GM21447 (cell line): Measurements from ENCODE around the gene LSS.

Experiments
- ATAC-seq: cut with Tn5 transposase; IDR thresholded peaks from one replicate; pipeline ENCODE4 v1.9.1; 2021; ENCODE audit not compliant: unreplicated experiment

The LSS gene

DNA sequence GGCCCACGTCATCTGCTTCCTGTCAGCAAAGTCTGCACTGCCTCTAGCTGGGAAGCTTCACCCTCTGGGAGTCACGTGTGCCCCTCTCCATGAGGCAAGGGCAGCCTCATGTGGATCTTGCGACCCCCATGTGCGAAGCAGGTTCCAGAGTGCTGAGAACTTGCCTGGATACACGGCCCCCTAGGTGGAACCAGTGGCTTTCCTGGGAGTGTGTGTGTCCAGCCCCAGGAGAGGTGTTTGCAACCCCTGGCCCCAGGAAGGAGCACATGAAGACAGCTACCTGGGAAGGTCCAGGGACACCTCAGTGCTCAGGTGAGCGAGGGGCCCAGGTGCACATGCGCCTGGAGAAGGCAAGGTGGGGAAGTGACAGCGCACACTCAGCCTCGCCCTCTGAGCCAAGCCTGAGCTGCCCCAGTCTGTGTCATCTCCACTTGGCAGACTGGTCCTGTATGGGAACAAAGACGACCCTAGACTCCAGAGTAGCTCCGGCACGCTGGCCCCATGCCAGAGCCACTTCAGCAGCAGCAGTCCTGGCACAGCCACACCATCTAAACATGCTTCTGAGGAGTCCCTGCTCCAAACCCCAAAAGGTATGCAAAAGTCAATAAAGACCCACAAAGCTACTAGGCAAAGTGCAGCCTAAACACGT, 8.9 kb downstream of the LSS start:
- ATAC-seq, result no peak

DNA sequence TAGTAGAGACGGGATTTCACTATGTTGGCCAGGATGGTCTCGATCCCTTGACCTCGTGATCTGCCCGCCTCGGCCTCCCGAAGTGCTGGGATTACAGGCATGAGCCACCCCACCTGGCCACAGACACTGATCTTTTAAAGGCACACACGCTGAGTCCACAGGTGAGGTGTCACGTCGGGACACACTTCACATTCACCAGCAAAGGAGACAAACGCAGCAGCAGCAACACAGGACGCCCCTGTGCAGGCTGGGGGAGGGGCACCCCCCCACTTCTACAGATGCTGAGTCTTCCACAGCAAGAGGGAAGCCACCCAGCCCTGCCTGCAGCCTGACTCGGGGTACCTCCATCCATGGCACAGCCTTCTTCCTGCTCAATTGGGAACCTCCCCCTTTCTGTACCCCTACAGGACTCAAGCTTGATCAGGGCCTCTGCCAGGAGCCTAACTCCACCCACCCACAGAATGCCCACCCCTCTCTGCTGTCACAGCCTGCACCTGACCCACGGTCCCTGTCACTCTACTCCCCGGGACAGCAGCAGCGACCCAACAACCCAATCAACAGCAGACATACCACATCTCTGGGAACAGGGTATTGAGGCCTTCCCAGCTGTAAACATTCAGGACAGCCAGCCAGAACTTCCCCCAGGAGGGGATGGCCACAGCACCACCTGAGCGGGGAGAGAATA, 9.5 kb downstream of the LSS start:
- no peak for ATAC-seq

DNA sequence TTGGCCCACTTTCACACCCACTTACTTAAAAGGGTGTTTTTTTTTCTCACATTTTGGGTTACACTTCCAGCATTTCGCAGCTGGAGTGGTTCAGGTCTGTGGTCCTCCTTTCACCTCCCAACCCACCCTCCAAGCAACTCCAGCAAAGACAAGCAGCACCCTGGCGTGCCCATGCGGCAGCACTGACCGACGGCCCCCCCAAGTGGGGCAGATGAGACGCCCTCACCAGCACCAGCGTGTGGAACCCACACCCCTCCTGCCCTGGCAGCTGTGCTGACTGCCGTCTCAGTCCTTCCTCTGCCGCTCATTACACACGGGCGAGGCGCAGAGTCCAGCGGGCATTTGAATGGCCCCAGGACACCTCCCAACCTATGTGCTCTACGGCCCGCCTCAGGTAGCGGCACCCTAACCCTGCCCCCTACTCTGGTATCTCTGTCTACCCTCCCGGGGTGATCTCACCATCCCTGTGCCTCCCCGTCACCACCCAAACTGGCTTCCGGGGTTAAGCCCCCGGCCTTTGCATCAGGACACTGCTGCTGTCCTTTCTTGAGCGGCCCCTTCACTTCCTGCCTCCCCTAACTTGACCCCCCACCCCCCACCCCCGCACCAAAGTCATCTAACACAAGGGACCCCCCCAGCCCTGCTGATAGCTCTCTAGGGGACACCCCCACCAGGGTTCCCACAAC, 10.9 kb downstream of the LSS start:
- no peak for ATAC-seq

DNA sequence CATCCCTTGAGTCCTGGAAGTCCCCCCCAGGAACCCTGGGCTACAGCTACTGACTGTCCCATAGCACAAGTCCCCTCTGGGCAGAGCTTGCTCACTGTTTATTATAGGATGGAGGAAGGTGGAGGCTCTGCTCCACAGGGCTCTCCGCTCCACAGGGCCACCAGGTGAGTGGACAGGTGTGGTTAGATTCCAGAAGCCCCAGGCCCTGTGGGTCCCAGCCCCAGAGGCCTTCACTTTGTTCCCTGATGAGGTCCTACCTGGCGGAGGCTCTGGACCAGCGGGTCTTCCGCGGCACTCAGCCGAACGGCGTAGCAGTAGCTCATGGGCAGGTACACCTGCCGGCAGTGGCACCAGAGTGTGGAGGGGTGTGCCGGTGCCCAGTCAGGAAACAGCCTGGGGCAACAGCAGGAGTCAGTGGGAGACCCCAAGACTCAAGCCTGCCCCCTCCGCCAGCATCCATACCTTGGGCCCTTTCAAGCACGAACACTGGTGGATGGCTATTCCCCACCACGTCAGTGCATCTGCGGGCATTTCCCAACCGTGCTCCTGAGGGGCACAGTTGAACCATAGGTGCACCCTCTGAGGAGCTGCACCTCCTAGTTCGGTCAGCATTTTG, 12.3 kb downstream of the LSS start:
- no peak for ATAC-seq

DNA sequence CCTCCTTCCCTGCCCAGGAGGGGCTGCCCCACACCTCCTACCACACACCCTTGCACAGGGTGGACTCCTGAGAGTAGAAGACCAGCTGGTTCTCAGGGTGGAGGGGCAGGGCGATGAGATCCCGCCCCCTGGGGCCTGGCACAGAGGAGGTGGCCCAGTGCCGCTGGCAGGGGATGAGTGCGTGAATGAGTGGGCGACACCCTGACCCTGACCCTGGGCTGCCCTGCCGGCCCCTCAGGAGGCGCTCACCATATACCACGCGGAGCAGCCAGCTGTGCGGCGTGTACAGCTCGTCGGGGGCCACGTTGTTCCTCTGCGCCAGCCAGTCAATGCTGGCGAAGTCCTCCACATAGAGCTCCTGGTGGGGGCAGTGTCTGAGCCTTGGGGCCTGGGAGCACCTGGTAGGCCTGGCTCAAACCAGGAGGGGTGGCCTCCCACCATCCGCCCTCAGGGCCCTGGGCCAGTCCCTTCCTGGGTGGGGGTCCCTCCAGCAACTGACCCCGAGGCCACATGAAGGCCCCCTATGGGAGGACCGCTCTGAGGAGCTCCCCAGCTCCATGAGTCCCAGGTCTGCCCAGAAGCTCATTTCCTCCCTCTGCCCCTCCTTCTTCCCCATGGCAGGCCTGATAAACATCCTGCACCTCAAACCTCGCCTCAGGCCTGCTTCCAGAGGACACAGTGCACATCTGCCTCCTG, 13.0 kb downstream of the LSS start:
- no peak for ATAC-seq

DNA sequence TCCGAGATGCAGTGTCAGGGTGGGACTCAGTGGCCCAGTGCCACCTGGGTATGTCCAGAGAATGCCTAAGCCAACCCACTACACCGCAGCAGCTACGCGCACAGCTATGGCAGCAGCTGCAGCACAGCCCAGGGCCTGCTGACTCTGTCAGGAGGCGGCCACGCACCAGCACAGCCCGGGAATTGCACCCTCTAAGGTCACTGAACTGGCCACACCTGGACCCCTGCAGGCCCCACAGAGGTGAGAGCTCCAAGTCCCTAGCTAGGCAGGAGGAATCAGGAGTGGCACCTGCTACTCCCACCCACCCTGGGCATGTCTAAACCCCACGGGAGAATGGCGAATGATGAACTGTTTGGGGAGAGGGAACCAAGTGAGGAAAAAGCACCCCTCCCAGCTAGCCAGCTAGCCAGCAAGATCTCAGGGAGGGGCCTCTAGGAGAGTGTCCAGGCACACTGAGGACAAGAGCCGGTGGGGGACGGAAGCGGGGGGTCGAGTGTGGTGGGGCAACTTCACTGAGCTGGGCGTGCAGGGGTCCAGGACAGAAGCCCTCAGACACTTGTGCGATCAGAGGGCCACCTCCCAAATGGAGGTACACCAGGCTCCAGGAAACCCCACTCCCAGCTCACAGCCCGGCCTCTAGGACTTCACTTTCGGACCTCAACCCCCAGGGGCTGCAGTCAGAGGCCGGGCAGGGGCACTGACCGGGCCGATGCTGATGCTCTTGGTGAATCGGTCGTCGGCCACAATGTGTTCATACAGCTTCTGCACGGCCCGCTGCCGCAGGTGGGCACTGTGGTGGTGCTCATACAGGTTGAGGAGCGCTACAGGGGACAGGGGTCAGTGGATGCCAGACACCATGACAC, 13.9 kb downstream of the LSS start:
- no peak for ATAC-seq

DNA sequence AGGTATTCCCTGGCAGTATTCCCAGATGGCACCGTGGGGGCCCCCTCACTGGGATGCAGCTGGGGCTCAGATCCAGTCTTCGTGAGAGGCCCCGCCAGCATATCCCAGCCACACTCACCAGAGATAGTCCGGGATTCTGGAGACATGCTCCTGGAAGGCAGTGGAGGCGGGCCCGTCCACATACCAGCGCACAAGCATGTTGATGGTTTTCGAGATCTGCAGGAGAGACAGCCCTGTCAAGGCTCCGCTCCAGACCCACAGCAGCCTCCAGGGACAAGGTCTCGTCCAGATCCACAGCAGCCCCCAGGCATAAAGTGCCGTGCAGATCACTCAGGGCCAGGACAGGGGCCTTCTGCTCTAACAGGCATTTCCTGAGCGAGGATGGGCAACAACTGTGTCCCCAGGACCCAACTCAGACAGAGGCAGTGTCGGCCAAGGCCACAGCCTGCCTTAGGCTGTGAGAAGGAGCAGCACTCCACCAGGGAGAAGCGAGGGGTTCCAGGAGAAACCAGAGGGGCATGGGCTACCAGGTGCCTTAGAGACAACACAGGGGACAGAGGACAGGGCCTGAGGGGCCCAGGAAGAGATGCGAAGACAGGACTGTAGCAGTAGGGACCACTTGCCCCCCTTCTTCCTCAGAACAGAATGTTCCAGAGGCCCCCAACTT, 14.8 kb downstream of the LSS start:
- no peak for ATAC-seq

DNA sequence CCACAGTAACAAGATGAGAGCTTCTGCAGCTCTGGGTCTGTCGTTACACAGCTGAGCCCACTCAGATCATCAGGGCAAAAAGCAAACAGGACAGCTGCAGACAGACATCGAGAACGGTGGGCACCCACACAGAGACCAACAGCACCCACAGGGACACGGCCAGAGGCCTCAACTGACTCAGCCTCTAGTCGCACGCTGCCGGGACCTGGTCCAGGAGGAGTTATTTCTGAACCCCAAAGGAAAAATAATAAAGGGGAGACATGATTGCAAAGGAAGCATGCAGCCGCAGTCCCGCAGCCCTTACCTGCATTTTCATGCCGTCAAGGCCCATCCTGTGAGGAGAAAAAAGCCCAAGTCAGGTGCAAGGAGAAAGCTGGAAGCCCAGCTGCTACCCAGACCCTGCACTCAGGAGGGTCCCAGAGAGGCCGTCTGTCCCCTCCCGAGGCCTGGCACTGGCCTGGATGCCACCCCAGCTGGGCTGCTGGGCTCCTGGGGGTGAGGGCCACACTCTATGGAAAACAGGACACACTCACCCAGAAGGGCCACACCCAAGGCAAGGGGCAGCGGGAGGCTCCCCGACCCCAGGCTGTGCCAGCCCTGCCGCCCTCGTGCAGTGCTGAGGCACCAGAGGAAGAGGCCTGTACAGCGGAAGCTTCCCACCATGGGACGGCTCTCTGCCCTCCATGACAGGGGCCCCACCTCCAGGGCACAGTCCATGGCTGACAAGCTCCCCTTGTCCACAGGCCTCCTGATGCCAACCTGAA, 15.7 kb downstream of the LSS start:
- ATAC-seq, result no peak

DNA sequence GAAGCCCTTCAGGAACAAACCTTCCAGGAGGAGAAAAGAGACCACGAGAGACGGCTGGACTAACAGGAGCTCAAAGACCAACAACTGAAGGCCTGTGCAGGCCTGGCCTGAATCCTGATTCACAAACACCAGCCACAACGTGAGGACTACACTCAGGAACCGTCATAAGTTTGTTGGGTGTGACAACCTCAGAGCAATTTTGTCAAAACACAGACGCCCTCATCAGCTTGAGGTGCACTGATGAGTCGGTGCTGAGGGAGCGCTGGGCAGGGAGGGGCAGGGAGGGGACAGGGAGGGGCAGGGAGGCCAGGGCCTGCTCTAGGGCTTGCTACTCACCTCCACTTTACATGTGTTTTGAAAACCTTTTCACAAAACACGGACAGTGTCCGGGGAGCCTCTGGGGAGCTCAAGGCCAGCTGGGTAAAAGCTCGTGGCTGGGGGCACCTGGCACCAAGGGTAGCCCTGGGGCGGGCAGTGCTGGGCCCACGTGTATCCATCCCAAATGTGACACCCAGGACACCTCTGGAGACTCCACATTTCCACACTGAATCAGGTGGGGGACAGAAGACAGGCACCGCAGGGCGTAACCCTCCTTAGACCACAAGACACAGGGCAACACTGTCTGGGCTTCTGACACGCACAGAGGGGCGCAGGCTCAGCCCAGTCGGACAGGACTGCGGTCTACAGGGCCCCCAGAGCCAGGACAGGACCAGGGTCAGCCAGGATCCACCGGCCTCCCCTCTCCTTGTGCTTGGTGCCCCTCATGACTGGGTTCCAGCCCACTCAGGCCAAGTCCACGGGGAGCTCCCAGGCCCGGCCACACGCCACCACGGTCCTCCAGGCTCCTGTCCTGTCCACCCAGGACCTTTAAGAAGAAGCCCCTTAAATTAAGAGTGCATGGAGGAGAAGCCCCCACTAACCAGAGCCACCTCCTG, 16.5 kb downstream of the LSS start:
- no peak for ATAC-seq

DNA sequence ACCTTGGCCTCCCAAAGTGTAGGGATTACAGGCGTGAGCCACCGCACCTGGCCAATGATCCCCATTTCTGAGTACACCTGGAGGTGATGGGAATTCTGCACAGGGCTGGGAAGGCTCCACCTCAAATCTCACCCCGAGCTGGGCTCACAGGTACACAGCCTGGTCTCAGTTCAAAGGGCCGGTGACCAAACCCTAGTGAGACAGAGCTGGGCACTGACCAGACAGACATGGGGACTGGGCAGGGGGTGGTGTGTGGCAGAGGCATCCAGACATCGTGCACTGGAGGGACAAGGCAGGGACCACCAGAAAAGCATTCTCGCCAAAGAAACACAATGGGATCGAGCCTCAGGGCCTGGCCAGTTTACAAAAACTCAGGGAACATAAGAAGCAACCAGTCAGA, 17.2 kb downstream of the LSS start:
- no peak for ATAC-seq

DNA sequence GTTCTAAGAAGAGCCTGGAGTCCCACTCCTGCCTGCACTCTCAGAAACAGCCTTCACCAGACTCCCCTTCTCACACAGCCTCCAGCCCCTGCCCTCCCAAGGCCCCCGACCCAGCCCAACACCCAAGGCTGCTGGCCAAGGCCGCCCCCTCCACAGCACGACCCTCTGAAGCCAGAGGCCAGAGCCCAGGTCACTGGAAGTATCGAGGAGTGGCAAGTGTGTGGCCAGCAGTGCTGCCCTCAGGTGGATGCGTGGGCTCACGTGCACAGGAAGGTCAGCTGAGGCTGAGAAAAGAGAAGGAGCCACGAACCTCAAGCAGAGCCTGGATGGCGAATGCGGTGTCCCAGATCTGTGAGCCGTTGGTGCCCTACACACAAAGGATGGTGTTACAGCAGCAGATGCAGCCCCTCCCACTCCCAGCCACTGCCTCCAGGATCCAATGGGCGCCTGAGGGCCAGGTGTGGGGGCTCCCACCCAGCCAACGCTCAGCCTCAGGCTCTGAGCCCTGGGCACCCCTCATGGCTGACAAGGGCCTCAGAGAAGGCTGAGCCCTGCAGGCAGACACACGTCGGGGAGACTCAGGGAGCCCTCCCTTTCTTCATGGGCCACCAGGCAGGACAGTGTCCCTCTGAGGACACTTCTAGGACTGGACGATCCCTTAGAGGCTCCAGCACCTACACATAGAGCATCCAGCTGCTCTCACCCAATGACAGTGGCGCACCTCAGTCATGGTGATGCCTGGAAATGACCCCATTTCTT, 18.0 kb downstream of the LSS start:
- no peak for ATAC-seq

DNA sequence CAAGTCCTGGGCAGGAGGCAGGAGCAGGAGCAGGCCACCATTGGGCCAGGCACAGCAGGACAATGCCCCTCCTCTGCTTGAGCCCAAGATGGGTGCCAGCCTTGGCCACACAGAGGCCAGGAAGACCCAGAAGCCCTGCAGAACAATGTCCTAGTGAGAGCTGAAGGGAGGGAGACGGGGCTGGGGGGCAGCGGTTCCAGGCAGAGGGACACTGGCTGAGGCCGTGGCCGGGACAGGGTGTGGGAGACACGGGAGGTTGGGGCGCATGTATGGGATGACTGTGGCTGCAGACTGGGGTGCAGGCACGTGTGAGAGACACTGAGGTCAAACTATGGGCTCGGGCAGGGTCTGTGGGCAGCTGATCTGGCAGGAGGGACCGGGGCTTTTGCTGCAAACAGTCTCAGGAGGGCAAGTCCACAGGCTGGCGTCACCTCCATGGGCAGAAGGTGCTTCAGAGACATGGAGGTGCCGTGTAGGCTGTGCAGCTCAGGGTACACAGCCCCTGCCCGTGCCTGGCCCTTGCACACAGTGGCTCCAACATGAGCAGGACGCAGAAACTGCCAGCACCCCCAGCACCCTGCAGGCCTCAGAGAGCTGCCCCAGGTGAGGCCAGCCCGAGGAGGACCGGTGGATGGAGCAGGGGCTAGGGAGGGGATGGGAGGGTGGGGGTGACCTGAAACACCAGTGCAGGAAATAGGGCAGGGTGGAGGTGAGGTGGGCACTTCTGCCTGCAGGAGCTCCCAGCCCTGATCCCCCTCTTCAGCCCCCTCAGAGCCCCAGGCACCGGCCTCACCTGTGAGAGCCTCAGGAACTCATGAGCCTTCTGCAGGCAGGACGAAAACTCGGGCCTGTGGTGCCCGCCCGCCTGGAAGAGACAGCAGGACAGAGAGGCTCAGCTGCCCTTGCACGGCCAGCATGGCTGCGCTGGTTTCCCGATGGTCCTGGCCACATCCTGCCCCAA, 19.5 kb downstream of the LSS start:
- ATAC-seq, result no peak

DNA sequence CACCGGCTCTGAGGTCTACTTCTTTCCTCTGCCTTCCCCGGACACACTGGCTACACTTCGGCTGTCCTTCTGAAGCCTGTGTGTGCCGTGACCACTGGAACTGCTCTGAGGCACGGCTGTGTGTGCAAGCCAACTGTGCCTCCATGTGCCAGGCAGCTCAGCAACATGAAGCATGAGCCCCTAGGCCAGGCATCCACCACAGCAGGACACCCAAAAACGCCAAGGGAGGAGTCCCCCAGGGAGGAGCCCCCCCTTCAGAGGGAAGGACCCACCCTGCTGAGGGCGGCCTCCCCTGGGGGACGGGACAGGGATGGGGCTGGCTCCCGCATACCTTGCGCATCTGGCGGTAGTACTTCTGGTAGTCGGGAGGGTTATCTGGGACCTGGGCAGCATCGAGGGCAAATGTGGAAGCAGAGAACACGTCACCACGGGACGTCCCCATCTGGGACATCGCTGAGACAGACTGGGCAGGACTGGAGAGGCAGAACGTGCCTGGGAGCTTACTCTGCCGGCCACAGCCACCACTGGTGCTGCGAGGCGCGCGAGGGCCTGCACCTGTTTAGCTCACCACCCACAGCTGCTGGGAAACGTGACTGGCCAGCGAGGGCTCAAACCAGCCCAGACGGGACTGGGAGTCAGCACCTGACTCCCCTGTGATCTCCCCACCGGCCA, 20.5 kb downstream of the LSS start:
- ATAC-seq, result no peak

DNA sequence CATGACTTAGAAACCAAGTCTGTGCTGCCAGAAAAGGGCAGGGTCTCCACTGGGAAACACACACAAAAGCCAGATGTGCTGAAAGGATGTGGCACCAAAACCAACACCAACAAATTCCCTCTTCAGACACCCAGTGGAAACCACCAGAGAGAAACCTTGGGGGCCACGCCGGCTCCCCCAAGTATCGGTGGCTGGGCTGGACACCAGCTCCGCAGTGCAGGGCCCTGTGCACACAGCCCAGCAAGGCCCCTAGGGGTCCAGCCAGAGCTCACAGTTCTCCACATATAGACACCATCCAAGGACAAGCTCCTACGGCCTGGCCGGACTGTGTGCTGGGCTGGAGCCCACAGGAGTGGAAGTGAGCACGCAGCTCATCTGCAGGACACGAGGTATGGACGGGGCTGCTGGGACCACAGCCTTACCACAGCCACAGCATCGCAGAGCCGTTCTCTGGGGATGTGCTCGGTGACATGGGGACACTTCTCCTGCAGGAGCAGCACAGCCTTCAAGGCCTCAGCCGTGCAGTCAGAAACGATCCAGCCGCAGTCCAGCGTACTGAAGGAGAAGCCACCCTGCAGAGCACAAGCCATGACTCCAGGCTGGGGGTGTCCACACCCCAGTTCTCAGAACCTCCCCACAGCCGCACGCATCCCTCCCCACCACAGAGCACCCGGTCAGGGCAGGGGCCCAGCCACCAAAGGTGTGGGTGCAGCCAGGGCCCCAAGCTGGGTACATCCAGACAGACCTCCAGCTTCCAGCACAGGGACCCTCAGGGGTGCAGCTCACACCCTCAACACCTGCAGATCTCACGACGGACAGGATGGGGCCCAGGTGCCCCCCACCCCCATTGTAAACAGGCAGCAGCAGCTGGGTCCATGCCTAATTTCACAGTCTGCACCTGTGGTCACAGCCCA, 21.3 kb downstream of the LSS start:
- ATAC-seq, result no peak
